ENCODE measurements around the gene ZNF670.
"Not testable (repeated sequence)": the region's sequence is repeated elsewhere in the genome, so short reads cannot be mapped to it uniquely, and the experiment has no call there.

Gene ZNF670

DNA sequence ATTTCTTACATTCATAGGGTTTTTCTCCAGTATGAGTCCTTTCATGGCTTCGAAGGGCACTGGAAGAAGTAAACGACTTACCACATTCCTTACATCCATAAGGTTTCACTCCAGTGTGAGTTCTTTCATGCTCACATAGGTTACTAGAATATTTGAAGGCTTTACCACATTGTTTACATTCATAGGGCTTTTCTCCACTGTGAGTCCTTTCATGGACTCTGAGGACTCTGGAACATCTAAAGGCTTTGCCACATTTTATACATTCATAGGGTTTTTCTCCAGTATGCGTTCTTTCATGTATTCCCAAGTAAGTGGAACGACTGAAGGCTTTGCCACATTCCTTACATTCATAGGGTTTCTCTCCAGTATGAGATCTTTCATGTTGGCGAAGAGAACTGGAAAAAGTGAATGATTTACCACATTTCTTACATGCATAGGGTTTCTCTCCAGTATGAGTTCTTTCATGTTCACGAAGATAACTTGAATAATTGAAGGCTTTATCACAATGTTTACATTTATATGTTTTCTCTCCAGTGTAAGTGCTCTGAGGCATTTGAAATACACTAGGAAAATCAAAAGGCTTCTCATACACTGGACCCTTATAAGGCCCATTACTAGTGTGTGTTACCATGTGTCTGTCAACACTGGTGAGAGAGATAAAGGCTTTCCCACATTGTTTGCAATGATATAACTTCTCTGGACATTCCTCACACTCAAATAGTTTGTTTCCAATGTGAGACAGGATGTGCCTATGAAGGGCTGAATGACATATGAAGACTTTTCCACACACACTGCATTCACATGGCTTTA lies 40.9 kb downstream of the ZNF670 start:
- no peak for DNase-seq

- DNase-seq = not testable (repeated sequence)
Measured at GRCh38 chr1:247032306-247032705, 46.3 kb downstream of the ZNF670 start.
